Neural progenitor cell (in vitro differentiated cells): Measurements from ENCODE around the gene RANGAP1. TPM values are rescaled to one million over a fixed set of nuclear protein-coding genes. Genes with fewer than 3 reads are reported as not detected.

Source experiments
- DNase-seq: peaks from one replicate; pipeline ENCODE4 v3.0.0-alpha.2; 2016; ENCODE audit warnings: low spot score
- H2AFZ ChIP-seq: fragments of 200-600 bp; sonication (generic); replicated peaks from 2 replicates; pipeline ENCODE4 v1.6.1; 2016; ENCODE audit warnings: antibody characterized with exemption
- H3F3A ChIP-seq: fragments of 200-600 bp; sonication (generic); 2 replicates; pipeline ENCODE4 v1.6.1; 2016; ENCODE audit warnings: antibody characterized with exemption, low read depth
- H3K27ac ChIP-seq: fragments of 200-600 bp; sonication (generic); 2 replicates; pipeline ENCODE4 v1.5.1; 2016; ENCODE audit warnings: mild to moderate bottlenecking
- H3K27me3 ChIP-seq: fragments of 200-600 bp; sonication (generic); 2 replicates; pipeline ENCODE4 v1.6.1; 2016; ENCODE audit warnings: mild to moderate bottlenecking, moderate library complexity
- H3K36me3 ChIP-seq: fragments of 200-600 bp; sonication (generic); 2 replicates; pipeline ENCODE4 v1.5.1; 2016
- H3K4me1 ChIP-seq: fragments of 200-600 bp; sonication (generic); 2 replicates; pipeline ENCODE4 v1.6.1; 2016; ENCODE audit warnings: mixed run types
- H3K4me2 ChIP-seq: fragments of 200-600 bp; sonication (generic); 2 replicates; pipeline ENCODE4 v1.6.1; 2016
- H3K4me3 ChIP-seq: fragments of 200-600 bp; sonication (generic); 2 replicates; pipeline ENCODE4 v1.5.1; 2016
- H3K79me2 ChIP-seq: fragments of 200-600 bp; sonication (generic); 2 replicates; pipeline ENCODE4 v1.6.1; 2016; ENCODE audit warnings: low read depth
- H3K9ac ChIP-seq: fragments of 200-600 bp; sonication (generic); 2 replicates; pipeline ENCODE4 v1.6.1; 2016
- H3K9me3 ChIP-seq: fragments of 200-600 bp; sonication (generic); 2 replicates; pipeline ENCODE4 v1.5.1; 2016; ENCODE audit warnings: low read depth
- H4K20me1 ChIP-seq: fragments of 200-600 bp; sonication (generic); 2 replicates; pipeline ENCODE4 v1.6.1; 2016; ENCODE audit warnings: low read depth
- H3K27ac Mint-ChIP-seq: 3 replicates; pipeline ENCODE4 v1.8.0; 2021; ENCODE audit warnings: mixed read lengths
- H3K27me3 Mint-ChIP-seq: 2 replicates; pipeline ENCODE4 v1.8.0; 2022; ENCODE audit warnings: low read depth, mild to moderate bottlenecking, inconsistent platforms, moderate library complexity, mixed read lengths; ENCODE audit not compliant: insufficient read depth
- H3K36me3 Mint-ChIP-seq: 3 replicates; pipeline ENCODE4 v1.8.0; 2021; ENCODE audit warnings: mixed read lengths
- H3K4me1 Mint-ChIP-seq: 3 replicates; pipeline ENCODE4 v1.8.0; 2021; ENCODE audit warnings: mixed read lengths
- H3K4me3 Mint-ChIP-seq: 3 replicates; pipeline ENCODE4 v1.8.0; 2021; ENCODE audit warnings: mild to moderate bottlenecking, moderate library complexity, mixed read lengths
- H3K9me3 Mint-ChIP-seq: 3 replicates; pipeline ENCODE4 v1.8.0; 2020; ENCODE audit warnings: mixed read lengths
- CTCF ChIP-seq: fragments of 200-600 bp; sonication (generic); IDR thresholded peaks from 2 replicates; pipeline ENCODE4 v1.5.1; 2017; ENCODE audit warnings: antibody characterized with exemption, mild to moderate bottlenecking
- EZH2 ChIP-seq: fragments of 200-600 bp; sonication (generic); IDR thresholded peaks from 2 replicates; pipeline ENCODE4 v1.6.1; 2017; ENCODE audit warnings: antibody characterized with exemption, mild to moderate bottlenecking, moderate library complexity
- EZH2phosphoT487 ChIP-seq: fragments of 200-600 bp; sonication (generic); IDR thresholded peaks from 2 replicates; pipeline ENCODE4 v1.6.1; 2017; ENCODE audit warnings: antibody characterized with exemption
- total RNA-seq: library from RNA; depleted of rRNA; stranded (reverse); fragments of >200 nt; gene quantifications from 2 replicates; pipeline ENCODE4 v1.2.3, GENCODE V29; 2015; ENCODE audit warnings: low replicate concordance

The RANGAP1 gene
- total RNA-seq, 1 donor from 2014 or later = 53.4 TPM

- Histone ChIP-seq H3K79me2 (peaks cover 70% of the 10 kb centered on the region), H3K4me2 (peak overlapping the region; percentile 82), H3K27me3 (no peaks in the 10 kb centered on the region), H4K20me1 (peaks cover 8% of the 10 kb centered on the region), H3K9me3 (no peaks in the 10 kb centered on the region), H3K4me1 (peaks cover 10% of the 10 kb centered on the region), H3K4me3 (peak overlapping the region; percentile 97), H2AFZ (no peak overlapping the region), H3F3A (peaks cover 8% of the 10 kb centered on the region), H3K27ac (peak overlapping the region; percentile 7), H3K36me3 (no peaks in the 10 kb centered on the region), H3K9ac (peak overlapping the region; percentile 91)
- peaks cover 14% of the 10 kb centered on the region for H3K4me1 Mint-ChIP-seq
- H3K4me3 Mint-ChIP-seq = peak overlapping the region; percentile 91
- peaks cover 3% of the 10 kb centered on the region for H3K36me3 Mint-ChIP-seq
- H3K27me3 Mint-ChIP-seq = no peaks in the 10 kb centered on the region
- TF ChIP-seq EZH2 (no peak), EZH2phosphoT487 (no peak), CTCF (no peak)
- no peak for DNase-seq
- H3K27ac Mint-ChIP-seq = peak overlapping the region; percentile 12
- no peaks in the 10 kb centered on the region for H3K9me3 Mint-ChIP-seq
Measured at GRCh38 chr22:41302811-41303210, 16.8 kb upstream of the RANGAP1 start.

DNA sequence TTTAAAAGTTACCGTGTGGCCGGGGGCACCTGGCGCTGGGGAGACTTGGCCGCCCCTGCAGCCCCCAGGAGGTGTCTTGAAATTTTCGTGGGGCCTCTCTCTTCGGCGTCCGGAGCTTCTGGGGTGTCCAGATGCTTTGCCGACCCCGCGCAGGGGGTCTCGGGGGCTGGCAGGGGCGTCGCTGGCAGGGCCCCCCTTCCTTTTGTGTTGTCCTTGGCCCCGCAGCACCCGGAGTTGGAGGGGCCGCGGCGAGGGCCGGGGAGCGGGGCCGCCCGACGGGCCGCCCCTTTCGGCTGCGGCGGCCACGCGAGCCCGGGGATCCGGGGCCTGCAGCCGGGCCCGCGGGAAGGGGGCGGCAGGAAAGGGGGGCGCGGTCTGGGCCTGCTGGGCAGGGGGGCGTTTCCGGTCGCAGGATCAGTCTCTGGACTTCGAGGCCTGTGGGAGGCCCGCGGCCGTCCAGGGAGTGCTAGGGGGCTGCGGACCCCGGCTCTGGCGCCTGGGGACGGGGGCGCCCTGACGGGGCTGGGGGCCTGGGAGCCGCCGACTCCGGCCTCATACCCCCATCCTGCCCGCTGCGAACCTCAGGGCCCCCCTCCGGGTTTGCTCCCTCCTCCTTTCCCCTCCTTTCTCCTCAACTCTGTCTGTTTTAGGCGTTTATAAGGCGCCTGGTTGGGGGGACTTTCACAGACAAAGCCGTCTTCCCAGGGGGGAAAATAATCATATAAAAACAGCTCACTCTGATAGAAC is 16.2 kb upstream of the RANGAP1 start:
- H3K27ac Mint-ChIP-seq = peak overlapping the region; percentile 12
- H3K36me3 Mint-ChIP-seq = peaks cover 3% of the 10 kb centered on the region
- TF ChIP-seq CTCF (peak; percentile 7), EZH2phosphoT487 (no peak)
- Histone ChIP-seq H2AFZ (peak overlapping the region; percentile 54), H3K4me1 (peaks cover 10% of the 10 kb centered on the region), H3K27me3 (no peaks in the 10 kb centered on the region), H4K20me1 (peaks cover 2% of the 10 kb centered on the region), H3F3A (peaks cover 8% of the 10 kb centered on the region), H3K4me2 (peak overlapping the region; percentile 82), H3K9ac (peak overlapping the region; percentile 91), H3K9me3 (no peaks in the 10 kb centered on the region), H3K27ac (peak overlapping the region; percentile 7), H3K4me3 (peak overlapping the region; percentile 97), H3K79me2 (peaks cover 63% of the 10 kb centered on the region), H3K36me3 (no peaks in the 10 kb centered on the region)
- peaks cover 14% of the 10 kb centered on the region for H3K4me1 Mint-ChIP-seq
- H3K9me3 Mint-ChIP-seq = no peaks in the 10 kb centered on the region
- DNase-seq = peak; percentile 73
- H3K27me3 Mint-ChIP-seq = no peaks in the 10 kb centered on the region
- peak overlapping the region; percentile 91 for H3K4me3 Mint-ChIP-seq

DNA sequence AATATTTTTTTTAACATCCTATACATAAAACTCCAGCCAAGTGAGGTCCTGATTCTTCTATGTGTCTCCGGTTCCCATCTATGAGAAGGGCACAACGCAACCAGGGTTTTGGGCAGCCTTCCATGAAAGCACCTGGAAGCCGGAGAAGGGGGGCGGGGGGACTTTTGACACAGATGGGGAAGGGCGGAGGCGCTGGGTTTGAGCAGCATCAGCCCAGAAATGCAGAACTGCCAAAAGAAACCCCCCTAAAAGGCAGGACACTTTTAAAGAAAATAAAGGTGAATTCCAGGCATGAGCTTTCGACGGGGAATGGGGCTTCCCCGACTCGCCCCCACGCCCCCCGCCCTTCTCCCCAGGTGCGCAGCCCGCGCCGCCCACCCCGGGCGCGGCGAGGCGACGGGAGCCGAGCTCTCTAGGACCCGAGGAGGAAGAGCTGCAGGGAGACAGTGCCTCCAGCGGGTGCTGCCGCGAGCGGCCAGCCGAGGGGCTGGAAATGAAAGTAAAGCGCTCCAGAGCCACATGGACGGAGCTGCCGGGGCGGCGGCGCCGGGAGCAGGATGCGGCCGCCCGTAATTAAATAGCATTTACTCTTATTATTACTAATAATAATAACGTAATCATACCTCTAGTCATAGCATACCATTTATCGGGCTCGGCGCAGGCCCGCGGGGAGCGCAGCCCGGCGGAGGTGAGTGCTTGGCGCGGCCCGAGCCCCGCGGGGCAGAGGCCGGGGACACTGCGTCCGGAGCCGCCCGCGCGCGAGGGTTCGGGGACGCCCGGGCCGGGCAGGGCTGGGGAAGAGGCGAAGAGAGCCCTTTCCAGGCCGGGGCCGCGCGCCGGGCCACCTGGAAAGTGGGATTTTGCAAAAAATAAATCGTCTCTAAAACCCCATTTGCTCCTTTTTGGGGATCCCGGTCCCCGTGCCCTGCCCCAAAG is 15.4 kb upstream of the RANGAP1 start, which contains the start of gene ZC3H7B:
TSS of gene ZC3H7B (plus strand) at position 441 of the 936 bp plus-strand sequence. CDS start 19,136 bp downstream, outside the sequence.
- Histone ChIP-seq H3K4me2 (peak within 1 kb of the TSS; percentile 82), H2AFZ (peak within 1 kb of the TSS; percentile 87), H3K4me3 (peak within 1 kb of the TSS; percentile 97), H3K9ac (peak within 1 kb of the TSS; percentile 91), H4K20me1 (no peaks in the 10 kb centered on the region), H3F3A (peaks cover 14% of the 10 kb centered on the region), H3K79me2 (peaks cover 57% of the 10 kb centered on the region), H3K27ac (peak within 1 kb of the TSS; percentile 7), H3K27me3 (no peaks in the 10 kb centered on the region), H3K36me3 (no peaks in the 10 kb centered on the region), H3K9me3 (no peaks in the 10 kb centered on the region), H3K4me1 (peaks cover 10% of the 10 kb centered on the region)
- peaks cover 14% of the 10 kb centered on the region for H3K4me1 Mint-ChIP-seq
- peak; percentile 91 for DNase-seq
- H3K4me3 Mint-ChIP-seq = peak within 1 kb of the TSS; percentile 91
- TF ChIP-seq EZH2 = peak; percentile 34
- TF ChIP-seq CTCF = peak; percentile 60
- TF ChIP-seq EZH2phosphoT487 = no peak
- H3K9me3 Mint-ChIP-seq = no peaks in the 10 kb centered on the region
- H3K27ac Mint-ChIP-seq = no peak within 1 kb of the TSS
- H3K36me3 Mint-ChIP-seq = peaks cover 3% of the 10 kb centered on the region
- no peaks in the 10 kb centered on the region for H3K27me3 Mint-ChIP-seq
